Keratinocyte (primary cell): ENCODE measurements around the gene GRB14. TPM values are rescaled to one million over a fixed set of nuclear protein-coding genes. Genes with fewer than 3 reads are reported as not detected.

ENCODE experiments used
- DNase-seq: peaks from one replicate; pipeline ENCODE4 v3.0.0-alpha.2; 2011; ENCODE audit warnings: low read depth, missing footprints, low spot score
- FAIRE-seq: peaks from 2 replicates; lab custom pipeline; 2011; peaks lifted over from hg19 to GRCh38; lab: Jason Lieb, UNC
- H2AFZ ChIP-seq: 2 replicates; pipeline ENCODE4 v1.6.0; 2012; ENCODE audit warnings: low read length, control low read depth, inconsistent platforms; ENCODE audit not compliant: control insufficient read depth
- H3K27ac ChIP-seq: 2 replicates; pipeline ENCODE4 v1.5.1; 2011; ENCODE audit warnings: low read length; ENCODE audit not compliant: control insufficient read depth, insufficient read depth
- H3K27me3 ChIP-seq: 3 replicates; pipeline ENCODE4 v1.6.0; 2011; ENCODE audit warnings: low read length; ENCODE audit not compliant: control insufficient read depth, insufficient read depth; ENCODE audit errors: extremely low read depth
- H3K36me3 ChIP-seq, 2 experiments: 2 replicates in 1 of 2; 3 replicates in 1 of 2; pipeline ENCODE4 v1.5.1; 2011; ENCODE audit warnings: low read length in 2 of 2, mild to moderate bottlenecking in 1 of 2; ENCODE audit not compliant: control insufficient read depth in 2 of 2, insufficient read depth in 2 of 2; ENCODE audit errors: extremely low read depth in 1 of 2
- H3K4me1 ChIP-seq: 3 replicates; pipeline ENCODE4 v1.5.1; 2011; ENCODE audit warnings: low read length; ENCODE audit not compliant: control insufficient read depth, insufficient read depth; ENCODE audit errors: extremely low read depth
- H3K4me2 ChIP-seq: 3 replicates; pipeline ENCODE4 v1.6.0; 2011; ENCODE audit warnings: low read depth, low read length; ENCODE audit not compliant: control insufficient read depth, insufficient read depth; ENCODE audit errors: extremely low read depth
- H3K4me3 ChIP-seq, 3 experiments: fragments of 200-600 bp in 1 of 3; sonication (generic) in 1 of 3; 2 replicates in 2 of 3; 3 replicates in 1 of 3; pipeline ENCODE4 v1.5.1; 2011 to 2016; ENCODE audit warnings: low read length in 3 of 3, mild to moderate bottlenecking in 3 of 3, control low read depth in 2 of 3, inconsistent platforms in 1 of 3, low read depth in 1 of 3, mixed read lengths in 1 of 3, mixed run types in 1 of 3, moderate library complexity in 1 of 3; ENCODE audit not compliant: control insufficient read depth in 2 of 3, insufficient read depth in 2 of 3; ENCODE audit errors: extremely low read depth in 1 of 3
- H3K79me2 ChIP-seq: 2 replicates; pipeline ENCODE4 v1.6.0; 2012; ENCODE audit warnings: low read length; ENCODE audit not compliant: control insufficient read depth, insufficient read depth
- H3K9ac ChIP-seq: 3 replicates; pipeline ENCODE4 v1.6.0; 2011; ENCODE audit warnings: low read length; ENCODE audit not compliant: control insufficient read depth, insufficient read depth; ENCODE audit errors: extremely low read depth
- H3K9me1 ChIP-seq: 3 replicates; pipeline ENCODE4 v1.6.0; 2011; ENCODE audit warnings: low read length; ENCODE audit not compliant: control insufficient read depth, insufficient read depth; ENCODE audit errors: extremely low read depth
- H3K9me3 ChIP-seq: 2 replicates; pipeline ENCODE4 v1.5.1; 2012; ENCODE audit warnings: low read depth, low read length; ENCODE audit not compliant: control insufficient read depth
- H4K20me1 ChIP-seq: 3 replicates; pipeline ENCODE4 v1.6.0; 2011; ENCODE audit warnings: low read length; ENCODE audit not compliant: control insufficient read depth, insufficient read depth; ENCODE audit errors: extremely low read depth
- EZH2 ChIP-seq: IDR thresholded peaks from one replicate; pipeline ENCODE4 v1.6.1; 2012; ENCODE audit warnings: inconsistent platforms, mild to moderate bottlenecking, low read length, moderate library complexity
- dilution Hi-C: fragments of 300-500 bp; cut with MboI; formaldehyde crosslinking; loops from one replicate; pipeline ENCODE4 v1.7.0; 2020; ENCODE audit warnings: low sequenced_read_pairs; ENCODE audit not compliant: extremely low pct_ligation_motif_present
- polyA plus RNA-seq, 5 experiments: library from polyadenylated mRNA; depleted of rRNA in 3 of 5; stranded (reverse) in 3 of 5; stranded (forward) in 1 of 5; unstranded in 1 of 5; fragments of >200 nt; gene quantifications; 1 replicate in 1 of 5; 2 replicates in 3 of 5; 3 replicates in 1 of 5; pipeline versions ENCODE4 v1.2.1 to v1.2.3, GENCODE V29; 2011 to 2012; ENCODE audit warnings: missing spikeins in 2 of 5, low read depth in 1 of 5, low replicate concordance in 1 of 5
- TF ChIP-seq, protein P1 (sequence below), 3 experiments: IDR thresholded peaks in 1 of 3; conservative IDR thresholded peaks in 1 of 3; optimal IDR thresholded peaks in 1 of 3; 2 replicates in 2 of 3; 3 replicates in 1 of 3; pipeline versions ENCODE3 to v1.5.1; 2011; ENCODE audit warnings: low read length in 3 of 3, mild to moderate bottlenecking in 3 of 3, moderate library complexity in 2 of 3, control low read depth in 1 of 3, inconsistent platforms in 1 of 3; ENCODE audit not compliant: insufficient read depth in 2 of 3; ENCODE audit errors: extremely low read depth in 1 of 3

Gene GRB14
- polyA plus RNA-seq, 1 donor (not counting 4 experiments of a cell fraction or from before 2014, with no cell fraction given), result 4.2 TPM

DNA sequence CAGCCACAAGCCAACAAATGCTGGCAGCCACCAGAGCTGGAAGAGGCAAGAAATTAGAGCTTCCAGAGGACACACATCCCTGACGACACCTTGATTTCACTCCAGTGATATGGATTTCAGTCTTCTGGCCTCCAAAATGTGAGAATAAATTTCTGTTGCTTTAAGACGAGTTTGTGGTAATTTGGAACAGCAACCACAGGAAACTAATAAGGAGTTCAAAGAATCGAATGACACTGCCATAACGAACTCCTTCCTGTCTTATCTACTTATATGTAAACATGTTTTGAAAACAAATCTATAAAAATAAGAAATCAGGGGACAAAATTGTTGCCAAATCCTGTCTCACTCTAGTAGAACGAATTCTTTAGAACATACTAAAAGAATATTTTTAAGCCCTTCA is 75.8 kb downstream of the GRB14 start:
- no peak for TF ChIP-seq EZH2
- TF ChIP-seq, protein P1, sequence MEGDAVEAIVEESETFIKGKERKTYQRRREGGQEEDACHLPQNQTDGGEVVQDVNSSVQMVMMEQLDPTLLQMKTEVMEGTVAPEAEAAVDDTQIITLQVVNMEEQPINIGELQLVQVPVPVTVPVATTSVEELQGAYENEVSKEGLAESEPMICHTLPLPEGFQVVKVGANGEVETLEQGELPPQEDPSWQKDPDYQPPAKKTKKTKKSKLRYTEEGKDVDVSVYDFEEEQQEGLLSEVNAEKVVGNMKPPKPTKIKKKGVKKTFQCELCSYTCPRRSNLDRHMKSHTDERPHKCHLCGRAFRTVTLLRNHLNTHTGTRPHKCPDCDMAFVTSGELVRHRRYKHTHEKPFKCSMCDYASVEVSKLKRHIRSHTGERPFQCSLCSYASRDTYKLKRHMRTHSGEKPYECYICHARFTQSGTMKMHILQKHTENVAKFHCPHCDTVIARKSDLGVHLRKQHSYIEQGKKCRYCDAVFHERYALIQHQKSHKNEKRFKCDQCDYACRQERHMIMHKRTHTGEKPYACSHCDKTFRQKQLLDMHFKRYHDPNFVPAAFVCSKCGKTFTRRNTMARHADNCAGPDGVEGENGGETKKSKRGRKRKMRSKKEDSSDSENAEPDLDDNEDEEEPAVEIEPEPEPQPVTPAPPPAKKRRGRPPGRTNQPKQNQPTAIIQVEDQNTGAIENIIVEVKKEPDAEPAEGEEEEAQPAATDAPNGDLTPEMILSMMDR (optimal IDR thresholded peaks at IDR 0.05 in 1 of 3, IDR thresholded peaks at IDR 0.05 in 1 of 3, conservative IDR thresholded peaks at IDR 0.05 in 1 of 3; ENCODE audit: extremely low read depth in 1 of 3, insufficient read depth in 2 of 3, low read length in 3 of 3), result no peak
- Histone ChIP-seq H3K9me1 (no peaks in the 10 kb centered on the region), H3K36me3 (no peaks in the 10 kb centered on the region), H3K9ac (no peak overlapping the region), H3K9me3 (no peaks in the 10 kb centered on the region), H2AFZ (no peak overlapping the region), H3K4me2 (no peak overlapping the region), H3K79me2 (no peaks in the 10 kb centered on the region), H3K4me1 (no peaks in the 10 kb centered on the region), H4K20me1 (no peaks in the 10 kb centered on the region), H3K27ac (no peak overlapping the region), H3K27me3 (no peaks in the 10 kb centered on the region), H3K4me3 (no peak overlapping the region)
- DNase-seq, result no peak
- FAIRE-seq, result no peak
- dilution Hi-C loops, result no loop called here

DNA sequence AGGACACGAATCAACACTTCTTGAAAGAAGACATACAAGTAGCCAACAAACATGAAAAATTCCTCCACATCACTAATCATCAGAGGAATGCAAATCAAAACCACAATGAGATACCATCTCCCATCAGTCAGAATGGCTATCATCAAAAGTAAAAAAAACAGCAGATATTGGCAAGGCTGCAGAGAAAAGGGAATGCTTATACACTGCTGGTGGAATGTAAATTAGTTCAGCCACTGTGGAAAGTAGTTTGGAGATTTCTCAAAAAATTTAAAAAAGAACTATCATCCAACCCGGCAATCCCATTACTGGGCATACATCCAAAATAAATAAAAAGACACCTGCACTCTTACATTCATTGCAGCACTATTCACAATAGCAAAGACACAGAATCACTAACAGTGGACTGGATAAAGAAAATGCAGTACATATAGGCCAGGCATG is 78.7 kb downstream of the GRB14 start:
- Histone ChIP-seq H3K36me3 (no peaks in the 10 kb centered on the region), H3K9ac (no peak overlapping the region), H2AFZ (no peak overlapping the region), H3K9me1 (no peaks in the 10 kb centered on the region), H3K4me3 (no peak overlapping the region), H4K20me1 (no peaks in the 10 kb centered on the region), H3K27ac (no peak overlapping the region), H3K4me1 (no peaks in the 10 kb centered on the region), H3K79me2 (no peaks in the 10 kb centered on the region), H3K4me2 (no peak overlapping the region), H3K27me3 (no peaks in the 10 kb centered on the region), H3K9me3 (no peaks in the 10 kb centered on the region)
- dilution Hi-C loops, result no loop called here
- DNase-seq, result peak; percentile 13
- no peak for TF ChIP-seq EZH2
- TF ChIP-seq, protein P1 (optimal IDR thresholded peaks at IDR 0.05 in 1 of 3, IDR thresholded peaks at IDR 0.05 in 1 of 3, conservative IDR thresholded peaks at IDR 0.05 in 1 of 3; ENCODE audit: extremely low read depth in 1 of 3, insufficient read depth in 2 of 3, low read length in 3 of 3), result no peak
- no peak for FAIRE-seq
